H54 (cell line): ENCODE results near the gene ADCY2.

Experiments used
- DNase-seq: peaks from one replicate; pipeline ENCODE4 v3.0.0; 2011; ENCODE audit warnings: low spot score, mixed read lengths; ENCODE audit not compliant: insufficient read length
- FAIRE-seq: peaks from 3 replicates; lab custom pipeline; 2011; peaks lifted over from hg19 to GRCh38; lab: Jason Lieb, UNC
- POLR2A ChIP-seq: IDR thresholded peaks from 2 replicates; pipeline ENCODE4 v1.6.1; 2011; ENCODE audit warnings: low read depth, mild to moderate bottlenecking, low read length

ADCY2 gene

GRCh38 chr5:7518947-7519560 lies 123.1 kb downstream of the ADCY2 start:
- FAIRE-seq: no peak

GRCh38 chr5:7519564-7519963 lies 123.6 kb downstream of the ADCY2 start:
- no peak for FAIRE-seq
- DNase-seq: no peak
- no peak for TF ChIP-seq POLR2A

More at GRCh38 chr5:7518947-7519560, 123.1 kb downstream of the ADCY2 start:
- no peak for DNase-seq
- no peak for TF ChIP-seq POLR2A

GRCh38 chr5:7529880-7530279 lies 133.9 kb downstream of the ADCY2 start:
- no peak for FAIRE-seq
- no peak for DNase-seq
- TF ChIP-seq POLR2A: no peak

DNA sequence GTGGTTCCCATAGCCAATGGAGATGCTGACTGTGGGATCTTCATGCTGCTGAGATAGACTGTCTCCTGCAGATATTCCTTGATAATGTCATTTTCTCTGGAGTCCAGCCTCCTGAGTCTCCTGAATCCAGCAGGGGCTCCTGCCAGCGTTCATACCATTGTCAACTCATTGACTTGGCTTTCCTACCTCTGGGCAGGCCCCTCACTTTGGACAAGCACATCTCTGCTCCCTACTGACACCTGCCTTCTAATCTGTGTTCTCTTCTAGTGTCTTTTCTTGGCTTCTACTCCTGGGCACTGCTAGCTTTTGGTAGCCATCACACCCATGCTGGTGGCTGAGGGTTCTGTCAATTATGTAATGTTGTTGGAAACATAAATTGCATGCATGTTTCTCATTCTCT lies 138.0 kb downstream of the ADCY2 start:
- TF ChIP-seq POLR2A: no peak
- no peak for FAIRE-seq
- no peak for DNase-seq

- no peak for TF ChIP-seq POLR2A
- no peak for DNase-seq
- no peak for FAIRE-seq
Observed at GRCh38 chr5:7534505-7534904, 138.6 kb downstream of the ADCY2 start.

DNA sequence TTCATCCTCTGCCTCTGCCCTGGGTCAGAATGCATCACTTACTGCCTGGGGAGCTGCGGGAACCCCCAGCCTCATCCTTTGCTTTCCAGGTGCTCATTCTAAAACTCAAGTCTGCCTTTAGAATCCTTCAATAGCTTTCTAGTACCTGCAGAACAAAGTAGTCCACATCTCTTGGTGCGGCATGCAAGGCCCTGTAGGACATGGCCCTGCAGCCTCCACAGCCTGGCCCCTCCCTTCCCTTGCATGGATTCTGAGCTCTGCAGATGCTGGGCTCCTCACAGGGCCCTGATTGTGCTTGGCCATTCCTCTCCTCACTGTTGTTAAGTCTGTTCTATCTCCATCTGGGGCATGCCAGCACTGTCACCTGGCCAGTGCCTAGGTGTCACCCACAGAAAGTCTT lies 141.6 kb downstream of the ADCY2 start:
- no peak for DNase-seq
- no peak for FAIRE-seq
- no peak for TF ChIP-seq POLR2A

GRCh38 chr5:7539571-7539970 lies 143.6 kb downstream of the ADCY2 start:
- no peak for TF ChIP-seq POLR2A
- FAIRE-seq: no peak

GRCh38 chr5:7540736-7541485 lies 145.0 kb downstream of the ADCY2 start:
- no peak for DNase-seq
- no peak for TF ChIP-seq POLR2A
- no peak for FAIRE-seq

More at GRCh38 chr5:7539571-7539970, 143.6 kb downstream of the ADCY2 start:
- DNase-seq: no peak

- no peak for TF ChIP-seq POLR2A
- DNase-seq: no peak
- FAIRE-seq: no peak
Observed at GRCh38 chr5:7541898-7542297, 146.0 kb downstream of the ADCY2 start.

DNA sequence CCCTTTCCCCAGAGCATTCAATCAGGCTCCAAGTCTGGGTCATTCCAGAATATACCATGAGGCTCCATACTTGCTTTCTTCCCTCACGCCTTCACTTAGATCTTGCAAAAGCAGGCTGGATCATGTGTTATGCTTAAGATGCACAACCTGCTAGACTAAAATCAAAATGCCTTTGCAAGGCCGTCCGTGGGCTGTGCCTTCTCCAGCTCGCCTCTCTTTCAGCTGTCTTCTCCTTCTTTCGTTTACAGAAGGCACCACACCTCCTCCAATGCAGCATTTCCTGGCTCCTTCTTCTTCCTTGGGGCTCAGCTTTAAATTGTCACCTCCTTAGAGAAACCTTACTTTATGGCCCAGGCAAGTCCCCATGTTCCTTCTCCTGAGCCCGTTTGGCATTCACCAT lies 150.6 kb downstream of the ADCY2 start:
- no peak for TF ChIP-seq POLR2A
- DNase-seq (no peak), FAIRE-seq (no peak)

- no peak for TF ChIP-seq POLR2A
- FAIRE-seq: no peak
- no peak for DNase-seq
Observed at GRCh38 chr5:7548596-7548995, 152.7 kb downstream of the ADCY2 start.

- DNase-seq: no peak
- FAIRE-seq: no peak
- TF ChIP-seq POLR2A: no peak
Observed at GRCh38 chr5:7565559-7565958, 169.6 kb downstream of the ADCY2 start.

- no peak for TF ChIP-seq POLR2A
- no peak for FAIRE-seq
- DNase-seq: no peak
Observed at GRCh38 chr5:7576023-7576715, 180.2 kb downstream of the ADCY2 start.

GRCh38 chr5:7577381-7577780 lies 181.4 kb downstream of the ADCY2 start:
- no peak for TF ChIP-seq POLR2A
- no peak for DNase-seq
- no peak for FAIRE-seq

- DNase-seq (no peak), FAIRE-seq (no peak)
- TF ChIP-seq POLR2A: no peak
Observed at GRCh38 chr5:7578071-7578470, 182.1 kb downstream of the ADCY2 start.
